Mesothelial cell of epicardium (in vitro differentiated cells): ENCODE measurements around the gene NUP214. TPM values are rescaled to one million over a fixed set of nuclear protein-coding genes. Genes with fewer than 3 reads are reported as not detected.
"Not testable (repeated sequence)": the region's sequence is repeated elsewhere in the genome, so short reads cannot be mapped to it uniquely, and the experiment has no call there.

Experiments used
- DNase-seq, 2 experiments: peaks; one replicate each; pipeline ENCODE4 v3.0.0; 2021; ENCODE audit warnings: low spot score in 2 of 2; ENCODE audit not compliant: unreplicated experiment in 2 of 2
- H3K27ac Mint-ChIP-seq: 2 replicates; pipeline ENCODE4 v1.8.0; 2021; ENCODE audit warnings: mixed read lengths
- H3K27me3 Mint-ChIP-seq: 2 replicates; pipeline ENCODE4 v1.8.0; 2021; ENCODE audit warnings: low read depth, mixed read lengths
- H3K36me3 Mint-ChIP-seq: 2 replicates; pipeline ENCODE4 v1.8.0; 2021; ENCODE audit warnings: mixed read lengths
- H3K4me1 Mint-ChIP-seq: 2 replicates; pipeline ENCODE4 v1.8.0; 2021; ENCODE audit warnings: mixed read lengths
- H3K4me3 Mint-ChIP-seq: 2 replicates; pipeline ENCODE4 v1.8.0; 2021; ENCODE audit warnings: mild to moderate bottlenecking, moderate library complexity, mixed read lengths
- H3K9me3 Mint-ChIP-seq: 2 replicates; pipeline ENCODE4 v1.8.0; 2021; ENCODE audit warnings: mixed read lengths
- total RNA-seq: library from RNA; stranded (reverse); gene quantifications from 3 replicates; pipeline ENCODE4 v1.2.1, GENCODE V29; 2021
- TF ChIP-seq, protein P1 (sequence below): fragments of 200-600 bp; sonication (generic); IDR thresholded peaks from one replicate; pipeline ENCODE4 v1.5.0; 2021; ENCODE audit warnings: antibody characterized with exemption; ENCODE audit not compliant: unreplicated experiment

The NUP214 gene
- total RNA-seq, 1 donor from 2014 or later = 69.4 TPM

DNA sequence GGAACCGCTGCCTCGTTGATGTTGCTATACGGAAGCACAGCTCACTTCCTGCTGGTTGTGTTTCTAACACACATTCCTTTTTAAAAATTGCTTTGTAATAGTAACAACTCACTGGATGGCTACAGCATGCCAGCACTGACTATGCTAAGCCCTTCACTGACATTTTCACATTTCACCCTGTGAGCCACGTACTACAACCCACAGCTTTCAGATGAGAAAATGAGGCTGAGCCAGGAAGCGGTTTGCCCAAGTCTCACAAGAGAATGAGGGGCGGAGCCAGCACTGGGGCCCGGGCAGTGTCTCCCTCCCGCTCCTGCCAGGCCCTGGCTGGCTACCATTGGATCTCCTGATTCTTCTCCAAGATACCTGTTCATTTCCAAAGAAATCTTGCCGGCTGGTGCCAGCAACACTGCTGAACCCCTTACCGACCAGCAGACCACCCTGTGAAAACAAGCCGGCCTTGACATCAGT is 112.6 kb downstream of the NUP214 start:
- H3K9me3 Mint-ChIP-seq = peaks cover 3% of the 10 kb centered on the region
- H3K36me3 Mint-ChIP-seq = peaks cover 16% of the 10 kb centered on the region
- H3K4me1 Mint-ChIP-seq = peaks cover 20% of the 10 kb centered on the region
- TF ChIP-seq, protein P1, sequence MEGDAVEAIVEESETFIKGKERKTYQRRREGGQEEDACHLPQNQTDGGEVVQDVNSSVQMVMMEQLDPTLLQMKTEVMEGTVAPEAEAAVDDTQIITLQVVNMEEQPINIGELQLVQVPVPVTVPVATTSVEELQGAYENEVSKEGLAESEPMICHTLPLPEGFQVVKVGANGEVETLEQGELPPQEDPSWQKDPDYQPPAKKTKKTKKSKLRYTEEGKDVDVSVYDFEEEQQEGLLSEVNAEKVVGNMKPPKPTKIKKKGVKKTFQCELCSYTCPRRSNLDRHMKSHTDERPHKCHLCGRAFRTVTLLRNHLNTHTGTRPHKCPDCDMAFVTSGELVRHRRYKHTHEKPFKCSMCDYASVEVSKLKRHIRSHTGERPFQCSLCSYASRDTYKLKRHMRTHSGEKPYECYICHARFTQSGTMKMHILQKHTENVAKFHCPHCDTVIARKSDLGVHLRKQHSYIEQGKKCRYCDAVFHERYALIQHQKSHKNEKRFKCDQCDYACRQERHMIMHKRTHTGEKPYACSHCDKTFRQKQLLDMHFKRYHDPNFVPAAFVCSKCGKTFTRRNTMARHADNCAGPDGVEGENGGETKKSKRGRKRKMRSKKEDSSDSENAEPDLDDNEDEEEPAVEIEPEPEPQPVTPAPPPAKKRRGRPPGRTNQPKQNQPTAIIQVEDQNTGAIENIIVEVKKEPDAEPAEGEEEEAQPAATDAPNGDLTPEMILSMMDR = no peak
- H3K27ac Mint-ChIP-seq = peak overlapping the region; percentile 34
- peak overlapping the region; percentile 37 for H3K4me3 Mint-ChIP-seq
- no peaks in the 10 kb centered on the region for H3K27me3 Mint-ChIP-seq
- DNase-seq = no peak

DNA sequence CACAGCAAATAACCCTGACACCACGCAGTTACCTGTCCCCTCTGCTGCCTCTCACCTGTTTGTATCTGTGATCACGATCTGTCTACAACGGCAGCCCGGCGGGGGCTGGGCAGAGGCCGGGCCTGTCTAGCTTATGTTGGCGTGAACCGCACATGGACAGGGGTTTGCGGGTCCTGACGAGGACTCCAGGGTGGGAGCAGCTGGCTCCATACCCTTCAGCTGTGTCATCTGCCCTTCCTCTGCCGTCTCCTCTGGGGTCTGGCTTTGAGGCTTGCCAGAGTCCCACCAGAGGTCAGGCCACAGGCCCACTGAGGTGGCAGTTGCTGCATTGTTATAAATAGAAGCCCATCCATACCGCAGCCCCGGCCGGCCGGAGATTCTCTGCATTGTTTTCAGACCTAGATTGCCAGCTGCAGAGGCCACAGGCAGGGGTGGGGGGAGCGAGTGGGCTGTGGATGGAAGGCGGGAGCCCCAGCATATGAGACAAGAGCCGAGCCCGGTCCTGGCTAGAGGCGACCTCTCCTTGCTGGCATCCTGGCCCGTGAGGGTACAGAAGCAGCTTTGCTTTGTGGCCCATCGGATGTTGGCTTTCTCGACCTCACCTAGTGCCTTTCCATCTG is 113.1 kb downstream of the NUP214 start:
- TF ChIP-seq, protein P1 = no peak
- H3K4me3 Mint-ChIP-seq = peak overlapping the region; percentile 37
- peaks cover 13% of the 10 kb centered on the region for H3K36me3 Mint-ChIP-seq
- H3K27ac Mint-ChIP-seq = peak overlapping the region; percentile 34
- no peaks in the 10 kb centered on the region for H3K27me3 Mint-ChIP-seq
- no peak for DNase-seq
- H3K4me1 Mint-ChIP-seq = peaks cover 20% of the 10 kb centered on the region
- peaks cover 5% of the 10 kb centered on the region for H3K9me3 Mint-ChIP-seq

DNA sequence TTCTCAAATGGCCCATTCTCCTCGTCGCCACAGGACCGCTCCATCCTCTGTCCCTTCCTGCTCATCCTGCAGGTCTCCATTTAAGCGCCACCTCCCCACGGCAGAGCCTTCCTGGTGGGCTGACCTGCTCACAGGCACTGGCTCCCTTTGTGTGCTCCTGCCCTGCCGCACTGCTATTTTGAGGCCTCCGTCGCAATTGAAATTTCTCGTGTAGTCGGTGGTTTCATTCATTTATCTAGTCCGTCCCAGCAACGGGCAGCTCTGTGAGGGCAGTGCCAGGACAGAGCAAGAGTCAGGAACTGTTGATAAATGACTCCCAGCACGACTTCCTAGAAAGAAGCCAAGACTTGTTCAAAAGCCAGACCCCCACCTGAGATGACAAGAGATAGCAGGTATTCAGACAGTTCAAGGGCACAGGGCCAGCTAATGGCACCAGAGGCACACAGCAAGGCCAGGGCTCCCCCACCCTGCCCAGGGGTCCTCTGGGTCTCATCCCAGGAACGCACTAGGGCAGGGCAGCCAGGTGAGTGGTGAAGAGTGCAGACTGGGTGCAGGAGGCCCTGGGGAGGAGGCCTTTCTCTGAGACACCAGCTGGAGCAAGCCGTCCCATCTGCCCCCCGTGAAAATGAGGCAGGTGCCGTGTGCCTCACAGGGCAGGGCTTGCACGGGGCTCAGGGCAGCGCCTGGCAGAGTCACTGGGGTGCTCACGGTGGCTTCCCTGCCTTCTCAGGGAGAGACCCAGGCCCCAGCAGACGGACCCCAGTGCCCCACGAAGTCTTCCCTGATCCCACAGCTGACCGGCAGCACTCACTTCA is 114.0 kb downstream of the NUP214 start:
- H3K9me3 Mint-ChIP-seq = peaks cover 5% of the 10 kb centered on the region
- no peak overlapping the region for H3K27ac Mint-ChIP-seq
- peaks cover 20% of the 10 kb centered on the region for H3K4me1 Mint-ChIP-seq
- H3K27me3 Mint-ChIP-seq = no peaks in the 10 kb centered on the region
- no peak overlapping the region for H3K4me3 Mint-ChIP-seq
- TF ChIP-seq, protein P1 = no peak
- no peak for DNase-seq
- H3K36me3 Mint-ChIP-seq = peaks cover 5% of the 10 kb centered on the region

DNA sequence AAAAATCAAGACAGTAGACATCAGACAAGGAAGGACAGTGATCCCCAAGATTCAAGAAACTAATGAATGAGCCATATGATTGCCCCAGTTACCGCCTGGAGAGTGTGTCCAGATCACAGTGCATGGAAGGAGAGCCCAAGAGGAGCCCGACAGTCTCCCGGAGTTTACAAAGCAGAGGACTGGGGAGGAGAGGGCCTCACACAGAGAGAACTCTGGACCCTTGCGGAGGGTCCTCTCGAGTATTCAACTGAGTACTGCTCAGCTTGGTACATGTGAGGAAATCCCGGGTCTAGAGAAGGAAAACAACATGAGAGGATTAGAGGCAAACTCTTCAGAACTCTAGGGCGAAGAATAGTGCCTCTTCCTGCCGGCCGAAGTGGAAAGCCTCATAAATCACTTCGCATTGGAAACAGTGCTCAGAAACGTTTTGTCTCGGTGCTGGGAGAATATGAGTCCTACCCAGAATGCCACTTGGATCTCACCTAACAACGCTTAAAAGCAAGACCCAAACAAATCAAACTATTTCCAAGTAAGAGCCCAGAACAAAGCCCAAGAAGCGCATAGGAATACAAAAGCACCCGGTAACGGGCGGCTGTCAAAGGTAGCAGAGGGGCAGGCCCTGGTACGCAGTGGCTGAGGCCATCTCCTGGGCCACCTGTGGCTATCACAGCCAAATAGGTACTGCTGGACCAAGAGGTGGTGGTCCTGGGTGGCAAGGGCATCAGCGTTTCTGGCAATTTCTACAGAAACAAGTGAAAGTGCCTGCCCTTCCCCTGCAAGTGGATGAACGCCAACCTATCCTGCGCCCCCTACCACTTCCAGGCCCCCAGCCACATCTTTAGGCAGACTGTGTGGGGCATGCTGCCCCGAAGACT is 114.9 kb downstream of the NUP214 start:
- H3K27ac Mint-ChIP-seq = no peak overlapping the region
- TF ChIP-seq, protein P1 = no peak
- no peak overlapping the region for H3K4me3 Mint-ChIP-seq
- DNase-seq = no peak
- no peaks in the 10 kb centered on the region for H3K27me3 Mint-ChIP-seq
- peaks cover 2% of the 10 kb centered on the region for H3K36me3 Mint-ChIP-seq
- peaks cover 8% of the 10 kb centered on the region for H3K9me3 Mint-ChIP-seq
- peaks cover 20% of the 10 kb centered on the region for H3K4me1 Mint-ChIP-seq

DNA sequence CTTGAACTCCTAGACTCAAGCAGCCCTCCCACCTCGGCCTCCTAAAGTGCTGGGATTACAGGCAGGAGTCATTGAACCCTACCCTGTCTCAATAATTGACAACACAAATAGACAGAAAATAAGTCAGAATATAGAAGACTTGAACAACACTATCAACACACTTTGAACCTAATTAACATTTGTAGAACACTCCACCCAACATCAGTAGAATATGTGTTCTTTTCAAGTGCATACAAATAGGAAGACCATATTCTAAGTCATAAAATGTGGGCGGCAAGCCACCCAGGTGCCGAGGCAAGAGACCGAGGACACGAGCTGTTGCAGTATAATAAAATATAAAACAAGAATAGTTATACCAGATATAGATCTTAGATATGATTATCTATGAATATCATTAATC is 118.9 kb downstream of the NUP214 start:
- not testable (repeated sequence) for H3K4me3 Mint-ChIP-seq, H3K27me3 Mint-ChIP-seq, H3K4me1 Mint-ChIP-seq, DNase-seq, H3K27ac Mint-ChIP-seq, H3K36me3 Mint-ChIP-seq
- peaks cover 11% of the 10 kb centered on the region for H3K9me3 Mint-ChIP-seq
